ENCODE measurements around the gene PLA2G12B.
"Not testable (repeated sequence)": the region's sequence is repeated elsewhere in the genome, so short reads cannot be mapped to it uniquely, and the experiment has no call there.

PLA2G12B gene

GRCh38 chr10:72932259-72933015, 22.2 kb downstream of the PLA2G12B start:
- DNase-seq, result no peak

- no peak for DNase-seq
Measured at GRCh38 chr10:72930276-72930675, 24.3 kb downstream of the PLA2G12B start.

- DNase-seq, result no peak
Measured at GRCh38 chr10:72928798-72929197, 25.8 kb downstream of the PLA2G12B start.

GRCh38 chr10:72927485-72927884, 27.1 kb downstream of the PLA2G12B start:
- DNase-seq, result no peak

- DNase-seq, result no peak
Measured at GRCh38 chr10:72925951-72926465, 28.6 kb downstream of the PLA2G12B start.

- DNase-seq, result no peak
Measured at GRCh38 chr10:72924351-72924750, 30.3 kb downstream of the PLA2G12B start.

- DNase-seq, result not testable (repeated sequence)
Measured at GRCh38 chr10:72921147-72921683, 33.4 kb downstream of the PLA2G12B start.

GRCh38 chr10:72918352-72918751, 36.3 kb downstream of the PLA2G12B start:
- DNase-seq, result no peak

GRCh38 chr10:72917803-72918332, 36.7 kb downstream of the PLA2G12B start:
- not testable (repeated sequence) for DNase-seq

- not testable (repeated sequence) for DNase-seq
Measured at GRCh38 chr10:72917201-72917600, 37.4 kb downstream of the PLA2G12B start.

- DNase-seq, result no peak
Measured at GRCh38 chr10:72913287-72913686, 41.3 kb downstream of the PLA2G12B start.

- DNase-seq, result no peak
Measured at GRCh38 chr10:72912736-72913135, 41.9 kb downstream of the PLA2G12B start.

- no peak for DNase-seq
Measured at GRCh38 chr10:72911758-72912157, 42.8 kb downstream of the PLA2G12B start.

- DNase-seq, result no peak
Measured at GRCh38 chr10:72910705-72911104, 43.9 kb downstream of the PLA2G12B start.

GRCh38 chr10:72906446-72906845, 48.2 kb downstream of the PLA2G12B start:
- DNase-seq, result no peak

GRCh38 chr10:72904806-72905205, 49.8 kb downstream of the PLA2G12B start:
- DNase-seq, result no peak

- not testable (repeated sequence) for DNase-seq
Measured at GRCh38 chr10:72903941-72904446, 50.6 kb downstream of the PLA2G12B start.

GRCh38 chr10:72899545-72899944, 55.1 kb downstream of the PLA2G12B start:
- no peak for DNase-seq

- DNase-seq, result no peak
Measured at GRCh38 chr10:72898616-72899015, 56.0 kb downstream of the PLA2G12B start.

- no peak for DNase-seq
Measured at GRCh38 chr10:72895236-72895850, 59.3 kb downstream of the PLA2G12B start.

GRCh38 chr10:72893136-72893798, 61.3 kb downstream of the PLA2G12B start, which contains the start of gene OIT3:
Gene OIT3, plus strand, starts transcription at chr10:72893739. Its CDS starts 60 bp downstream, at chr10:72893799.
- DNase-seq, result no peak

- no peak for DNase-seq
Measured at GRCh38 chr10:72890086-72890485, 64.5 kb downstream of the PLA2G12B start.

GRCh38 chr10:72889391-72889831, 65.2 kb downstream of the PLA2G12B start:
- DNase-seq, result no peak

All from CD4-positive, alpha-beta T cell treated with Interleukin-4 for 1 hour (primary cell).